Astrocyte of the cerebellum (primary cell): ENCODE data around the gene FASTKD2.

Experiments used
- DNase-seq: peaks from one replicate; pipeline ENCODE4 v3.0.0-alpha.2; 2011; ENCODE audit warnings: low read depth
- H3K4me3 ChIP-seq: 2 replicates; pipeline ENCODE4 v1.5.1; 2011; ENCODE audit warnings: mild to moderate bottlenecking, low read depth, low read length, moderate library complexity
- in situ Hi-C: cut with HindIII; loops from 2 replicates; pipeline ENCODE4 v1.10.0; 2017; ENCODE audit warnings: low sequenced_read_pairs
- TF ChIP-seq, protein P1 (sequence below): IDR thresholded peaks from 2 replicates; pipeline ENCODE4 v1.5.1; 2012; ENCODE audit warnings: low read length, low read depth, moderate library complexity, mild to moderate bottlenecking; ENCODE audit errors: missing control alignments

FASTKD2 gene

DNA sequence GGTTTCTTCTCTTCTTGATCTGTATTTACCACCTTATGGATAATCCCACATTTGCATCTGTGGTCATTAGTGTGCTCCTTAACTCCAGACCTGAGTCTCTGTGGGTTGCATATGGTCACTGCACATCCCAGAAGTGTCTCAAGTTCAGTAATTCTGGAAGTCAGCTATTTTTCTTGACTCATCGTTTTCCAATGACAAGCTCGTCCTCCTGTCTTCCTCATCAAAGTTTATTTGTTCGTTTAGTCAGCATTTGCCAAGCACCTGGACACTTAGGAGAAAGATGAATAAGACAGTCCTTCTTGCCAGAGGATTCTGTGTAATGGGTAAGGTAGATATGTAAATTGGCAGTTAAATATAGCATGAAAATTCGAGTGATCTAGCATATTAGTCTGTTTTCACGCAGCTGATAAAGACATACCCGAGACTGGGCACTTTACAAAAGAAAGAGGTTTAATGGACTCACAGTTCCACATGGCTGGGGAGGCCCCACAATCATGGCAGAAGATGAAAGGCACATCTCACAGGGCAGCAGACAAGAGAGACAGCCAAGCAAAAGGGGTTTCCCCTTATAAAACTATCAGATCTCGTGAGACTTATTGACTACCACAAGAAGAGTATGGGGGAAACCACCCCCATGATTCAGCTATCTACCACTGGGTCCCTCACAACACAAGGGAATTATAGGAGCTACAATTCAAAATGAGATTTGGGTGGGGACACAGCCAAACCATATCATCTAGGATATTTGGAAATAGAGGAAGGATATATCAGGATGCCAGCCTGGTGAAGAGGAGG is 19.4 kb downstream of the FASTKD2 start:
- no peak overlapping the region for H3K4me3 ChIP-seq
- no peak for DNase-seq
- TF ChIP-seq, protein P1, sequence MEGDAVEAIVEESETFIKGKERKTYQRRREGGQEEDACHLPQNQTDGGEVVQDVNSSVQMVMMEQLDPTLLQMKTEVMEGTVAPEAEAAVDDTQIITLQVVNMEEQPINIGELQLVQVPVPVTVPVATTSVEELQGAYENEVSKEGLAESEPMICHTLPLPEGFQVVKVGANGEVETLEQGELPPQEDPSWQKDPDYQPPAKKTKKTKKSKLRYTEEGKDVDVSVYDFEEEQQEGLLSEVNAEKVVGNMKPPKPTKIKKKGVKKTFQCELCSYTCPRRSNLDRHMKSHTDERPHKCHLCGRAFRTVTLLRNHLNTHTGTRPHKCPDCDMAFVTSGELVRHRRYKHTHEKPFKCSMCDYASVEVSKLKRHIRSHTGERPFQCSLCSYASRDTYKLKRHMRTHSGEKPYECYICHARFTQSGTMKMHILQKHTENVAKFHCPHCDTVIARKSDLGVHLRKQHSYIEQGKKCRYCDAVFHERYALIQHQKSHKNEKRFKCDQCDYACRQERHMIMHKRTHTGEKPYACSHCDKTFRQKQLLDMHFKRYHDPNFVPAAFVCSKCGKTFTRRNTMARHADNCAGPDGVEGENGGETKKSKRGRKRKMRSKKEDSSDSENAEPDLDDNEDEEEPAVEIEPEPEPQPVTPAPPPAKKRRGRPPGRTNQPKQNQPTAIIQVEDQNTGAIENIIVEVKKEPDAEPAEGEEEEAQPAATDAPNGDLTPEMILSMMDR: no peak
- in situ Hi-C loops: no loop called here

DNA sequence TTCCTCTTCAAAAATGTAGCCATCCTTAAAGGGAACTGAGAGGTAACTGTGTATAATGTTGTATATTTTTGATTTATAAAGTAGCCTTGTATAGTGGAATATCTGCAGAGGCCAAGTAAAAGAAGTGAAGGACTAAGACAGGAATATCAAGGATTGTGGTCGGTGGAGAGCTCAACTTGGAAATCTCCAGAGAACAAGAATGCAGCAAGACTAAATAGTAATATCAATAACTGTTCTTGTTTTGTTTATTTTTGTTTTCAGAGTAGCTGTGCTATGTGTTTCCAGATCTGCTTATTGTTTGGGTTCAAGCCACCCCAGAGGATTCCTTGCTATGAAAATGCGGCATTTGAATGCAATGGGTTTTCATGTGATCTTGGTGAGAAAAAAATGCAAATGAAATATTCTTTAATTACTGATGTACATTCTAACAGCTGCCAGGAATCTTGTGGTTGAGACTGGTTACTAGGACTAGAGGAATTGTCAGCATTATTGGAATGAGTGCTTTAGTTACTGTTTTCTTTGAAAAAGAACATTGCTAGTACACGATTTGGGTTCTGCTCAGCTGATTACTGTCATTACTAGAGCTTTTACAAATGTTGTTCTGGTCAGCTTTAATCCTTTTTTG is 25.0 kb downstream of the FASTKD2 start:
- in situ Hi-C loops: loop anchor here (10.0 kb wide), 1 partner anchor 694 kb away; no protein-coding TSS in a partner anchor
- H3K4me3 ChIP-seq: no peak overlapping the region
- TF ChIP-seq, protein P1: no peak
- DNase-seq: peak; percentile 34

DNA sequence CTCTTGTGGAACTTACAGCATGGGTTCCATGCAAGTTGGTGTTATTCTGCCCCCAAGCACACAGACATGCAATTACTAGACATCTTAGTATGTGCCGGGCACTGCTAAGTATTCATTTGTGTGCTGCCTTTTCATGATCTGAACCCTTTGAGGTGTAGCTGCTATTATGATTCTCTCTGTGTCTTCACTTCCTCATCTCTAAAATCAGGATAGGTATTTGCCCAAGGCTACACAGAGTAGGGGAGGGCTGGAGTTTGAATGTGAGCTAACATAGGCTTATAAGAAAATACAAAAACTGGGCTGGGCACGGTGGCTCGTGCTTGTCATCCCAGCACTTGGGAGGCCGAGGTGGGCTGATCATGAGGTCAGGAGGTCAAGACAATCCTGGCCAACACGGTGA is 27.2 kb downstream of the FASTKD2 start:
- no peak overlapping the region for H3K4me3 ChIP-seq
- TF ChIP-seq, protein P1: no peak
- in situ Hi-C loops: loop anchor here (10.0 kb wide), 1 partner anchor 692 kb away; no protein-coding TSS in a partner anchor
- no peak for DNase-seq

DNA sequence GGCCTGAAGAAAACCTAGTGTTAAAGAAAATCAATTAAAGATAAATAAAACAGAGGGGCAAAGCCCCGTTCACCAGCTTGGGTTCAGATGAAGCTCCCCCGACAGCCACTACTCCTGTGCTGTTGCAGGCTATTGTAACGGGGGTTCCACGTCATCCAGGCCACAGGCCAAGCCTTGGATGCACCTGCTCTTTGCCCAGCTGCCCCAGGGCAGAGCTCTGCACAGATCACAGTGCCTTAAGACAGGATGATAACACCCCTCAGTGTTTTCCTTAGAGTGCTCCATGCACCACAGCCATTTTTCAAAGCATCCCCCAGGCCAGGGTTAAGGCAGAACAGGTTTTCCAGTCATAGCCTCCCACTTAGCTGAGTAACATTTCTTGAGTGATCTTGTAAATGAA is 32.0 kb downstream of the FASTKD2 start:
- TF ChIP-seq, protein P1: no peak
- H3K4me3 ChIP-seq: no peak overlapping the region
- no peak for DNase-seq
- in situ Hi-C loops: loop anchor here (10.0 kb wide), 1 partner anchor 687 kb away; no protein-coding TSS in a partner anchor

DNA sequence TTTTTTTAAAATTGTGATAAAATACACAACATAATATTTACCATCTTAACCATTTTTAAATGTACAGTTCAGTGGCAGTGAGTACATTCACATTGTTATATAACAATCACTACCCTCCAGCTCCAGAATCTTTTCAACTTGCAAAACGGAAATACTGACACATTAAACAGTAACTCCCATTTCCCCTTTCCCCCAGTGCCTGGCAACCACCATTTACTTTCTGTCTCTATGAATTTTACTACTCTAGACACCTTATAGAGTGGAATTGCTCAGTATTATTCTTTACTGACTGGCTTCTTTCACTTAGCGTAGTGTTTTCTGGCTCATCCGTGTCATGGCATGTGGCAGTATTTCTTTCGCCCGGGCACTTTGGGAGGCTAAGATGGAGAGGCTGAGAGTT is 32.6 kb downstream of the FASTKD2 start:
- in situ Hi-C loops: loop anchor here (10.0 kb wide), 1 partner anchor 687 kb away; no protein-coding TSS in a partner anchor
- TF ChIP-seq, protein P1: no peak
- H3K4me3 ChIP-seq: no peak overlapping the region
- no peak for DNase-seq

DNA sequence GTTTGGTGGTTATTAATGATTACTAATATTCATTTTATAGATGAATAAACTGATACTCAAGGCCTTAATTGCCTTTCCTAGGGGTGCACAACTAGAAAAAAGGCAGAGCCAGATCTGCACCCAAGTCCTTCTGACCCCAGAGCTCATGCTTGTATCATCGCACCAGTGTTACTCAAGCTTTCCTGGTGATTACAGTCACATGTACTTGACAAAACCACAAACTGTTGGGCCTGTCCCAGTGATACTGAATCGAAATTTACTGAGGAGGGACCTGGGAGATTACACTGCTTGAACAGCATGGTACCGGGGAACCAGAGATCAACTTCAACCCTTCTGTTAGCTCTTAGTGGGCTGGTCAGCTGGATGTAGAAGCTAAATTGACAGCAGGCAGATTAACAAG is 33.7 kb downstream of the FASTKD2 start:
- no peak for DNase-seq
- in situ Hi-C loops: loop anchor here (10.0 kb wide), 1 partner anchor 686 kb away; no protein-coding TSS in a partner anchor
- H3K4me3 ChIP-seq: no peak overlapping the region
- TF ChIP-seq, protein P1: no peak
